ENCODE results near the gene MGAT2.
"Not testable (repeated sequence)": the region's sequence is repeated elsewhere in the genome, so short reads cannot be mapped to it uniquely, and the experiment has no call there.

Gene MGAT2

GRCh38 chr14:49607583-49607982 lies 13.0 kb upstream of the MGAT2 start:
- no peak overlapping the region for H3K27ac ChIP-seq
- no peak for DNase-seq (ENCODE audit: low read depth, low spot score)

GRCh38 chr14:49612251-49612650 lies 8.3 kb upstream of the MGAT2 start:
- no peak overlapping the region for H3K27ac ChIP-seq
- no peak for DNase-seq (ENCODE audit: low read depth, low spot score)

- no peak overlapping the region for H3K27ac ChIP-seq
- no peak for DNase-seq (ENCODE audit: low read depth, low spot score)
Observed at GRCh38 chr14:49612671-49613070, 7.9 kb upstream of the MGAT2 start.

GRCh38 chr14:49614196-49614595 lies 6.4 kb upstream of the MGAT2 start:
- H3K27ac ChIP-seq: no peak overlapping the region
- no peak for DNase-seq (ENCODE audit: low read depth, low spot score)

- H3K27ac ChIP-seq: no peak overlapping the region
- DNase-seq (ENCODE audit: low read depth, low spot score): no peak
Observed at GRCh38 chr14:49615776-49616175, 4.8 kb upstream of the MGAT2 start.

GRCh38 chr14:49617852-49618519 lies 2.6 kb upstream of the MGAT2 start:
- no peak for DNase-seq (ENCODE audit: low read depth, low spot score)
- H3K27ac ChIP-seq: peak overlapping the region; percentile 96

GRCh38 chr14:49619273-49619672 lies 1.3 kb upstream of the MGAT2 start:
- H3K27ac ChIP-seq: peak overlapping the region; percentile 96
- DNase-seq (ENCODE audit: low read depth, low spot score): not testable (repeated sequence)

- H3K27ac ChIP-seq: peak overlapping the region; percentile 96
Observed at GRCh38 chr14:49619730-49620129, 869 bp upstream of the MGAT2 start.

GRCh38 chr14:49621114-49621881 lies 699 bp downstream of the MGAT2 start:
- no peak for DNase-seq (ENCODE audit: low read depth, low spot score)

More at GRCh38 chr14:49619730-49620129, 869 bp upstream of the MGAT2 start:
- DNase-seq (ENCODE audit: low read depth, low spot score): no peak

GRCh38 chr14:49622022-49622607 lies 1.5 kb downstream of the MGAT2 start:
- peak overlapping the region; percentile 96 for H3K27ac ChIP-seq

More at GRCh38 chr14:49621114-49621881, 699 bp downstream of the MGAT2 start:
- H3K27ac ChIP-seq: peak overlapping the region; percentile 96

GRCh38 chr14:49623387-49623786 lies 2.8 kb downstream of the MGAT2 start:
- H3K27ac ChIP-seq: peak overlapping the region; percentile 96
- DNase-seq (ENCODE audit: low read depth, low spot score): no peak

More at GRCh38 chr14:49622022-49622607, 1.5 kb downstream of the MGAT2 start:
- no peak for DNase-seq (ENCODE audit: low read depth, low spot score)

- H3K27ac ChIP-seq: peak overlapping the region; percentile 96
- peak; percentile 60 for DNase-seq (ENCODE audit: low read depth, low spot score)
Observed at GRCh38 chr14:49623941-49624839, 3.6 kb downstream of the MGAT2 start.

GRCh38 chr14:49633640-49634546 lies 13.3 kb downstream of the MGAT2 start:
- DNase-seq (ENCODE audit: low read depth, low spot score): peak; percentile 80
- H3K27ac ChIP-seq: peak overlapping the region; percentile 95

GRCh38 chr14:49634547-49635334 lies 14.1 kb downstream of the MGAT2 start, which contains the start of gene DNAAF2:
TSS of gene DNAAF2 (minus strand) at chr14:49635244. CDS start at chr14:49635149, 95 bp downstream.
- DNase-seq (ENCODE audit: low read depth, low spot score): no peak
- H3K27ac ChIP-seq: peak within 1 kb of the TSS; percentile 95

GRCh38 chr14:49636866-49637265 lies 16.3 kb downstream of the MGAT2 start:
- no peak overlapping the region for H3K27ac ChIP-seq
- no peak for DNase-seq (ENCODE audit: low read depth, low spot score)

GRCh38 chr14:49637534-49638078 lies 17.0 kb downstream of the MGAT2 start:
- no peak for DNase-seq (ENCODE audit: low read depth, low spot score)
- H3K27ac ChIP-seq: no peak overlapping the region

- H3K27ac ChIP-seq: no peak overlapping the region
- no peak for DNase-seq (ENCODE audit: low read depth, low spot score)
Observed at GRCh38 chr14:49640540-49641417, 20.2 kb downstream of the MGAT2 start.

Measured in epithelial cell of prostate (primary cell).